Measurements from ENCODE around the gene RHNO1. TPM values are rescaled to one million over a fixed set of nuclear protein-coding genes. Genes with fewer than 3 reads are reported as not detected.

RHNO1 gene
- total RNA-seq, 1 experiment from 2014 or later: 42.0 TPM

- no peak overlapping the region for H3K4me3 ChIP-seq (ENCODE audit: low read length)
- no peak overlapping the region for H2AFZ ChIP-seq (ENCODE audit: low read length)
- no peaks in the 10 kb centered on the region for H3K4me1 ChIP-seq (ENCODE audit: insufficient read depth, low read length)
- peaks cover 29% of the 10 kb centered on the region for H3K36me3 ChIP-seq (ENCODE audit: low read depth, low read length)
- H4K20me1 ChIP-seq (ENCODE audit: low read length): no peaks in the 10 kb centered on the region
- POLR2A ChIA-PET (ENCODE audit: unreplicated experiment): no interaction called here
- TF ChIP-seq CTCF (conservative IDR thresholded peaks at IDR 0.05; ENCODE audit: low read depth, low read length) (no peak), EZH2phosphoT487 (IDR thresholded peaks at IDR 0.05; ENCODE audit: borderline replicate concordance, low read length) (no peak)
- CTCF ChIA-PET: no interaction called here
- no peak overlapping the region for H3K27ac ChIP-seq (ENCODE audit: low read length)
- H3K9me2 ChIP-seq (replicated peaks; ENCODE audit: low read length): no peaks in the 10 kb centered on the region
- no peaks in the 10 kb centered on the region for H3K9me3 ChIP-seq (ENCODE audit: low read length)
- intact Hi-C loops (cut with micrococcal nuclease): no loop called here
- DNase-seq (no peak), ATAC-seq (no peak)
- BruUV-seq (replicated peaks): no TSS peak
- H3K27me3 ChIP-seq (ENCODE audit: low read length): no peaks in the 10 kb centered on the region
- H3F3A ChIP-seq (ENCODE audit: low read length, unreplicated experiment): no peaks in the 10 kb centered on the region
- no peaks in the 10 kb centered on the region for H3K79me2 ChIP-seq (ENCODE audit: low read length)
- no peak overlapping the region for H3K4me2 ChIP-seq (ENCODE audit: low read length)
- H3K9ac ChIP-seq (ENCODE audit: low read length): no peak overlapping the region
Observed at GRCh38 chr12:2858334-2858733, 18.7 kb upstream of the RHNO1 start.

- no TSS peak for BruUV-seq (replicated peaks)
- intact Hi-C loops (cut with micrococcal nuclease): no loop called here
- CTCF ChIA-PET: no interaction called here
- Histone ChIP-seq H3K36me3 (ENCODE audit: low read depth, low read length) (peaks cover 31% of the 10 kb centered on the region), H3K4me2 (ENCODE audit: low read length) (no peak overlapping the region), H3K9me3 (ENCODE audit: low read length) (no peaks in the 10 kb centered on the region), H3K27ac (ENCODE audit: low read length) (no peak overlapping the region), H3K79me2 (ENCODE audit: low read length) (no peaks in the 10 kb centered on the region), H2AFZ (ENCODE audit: low read length) (no peak overlapping the region), H3K4me3 (ENCODE audit: low read length) (no peak overlapping the region), H4K20me1 (ENCODE audit: low read length) (no peaks in the 10 kb centered on the region), H3K9ac (ENCODE audit: low read length) (no peak overlapping the region), H3K9me2 (replicated peaks; ENCODE audit: low read length) (no peaks in the 10 kb centered on the region), H3K27me3 (ENCODE audit: low read length) (no peaks in the 10 kb centered on the region), H3K4me1 (ENCODE audit: insufficient read depth, low read length) (no peaks in the 10 kb centered on the region), H3F3A (ENCODE audit: low read length, unreplicated experiment) (no peaks in the 10 kb centered on the region)
- DNase-seq (no peak), ATAC-seq (no peak)
- POLR2A ChIA-PET (ENCODE audit: unreplicated experiment): no interaction called here
- TF ChIP-seq EZH2phosphoT487 (IDR thresholded peaks at IDR 0.05; ENCODE audit: borderline replicate concordance, low read length): no peak
- TF ChIP-seq CTCF (conservative IDR thresholded peaks at IDR 0.05; ENCODE audit: low read depth, low read length): no peak
- TF ChIP-seq EZH2 (IDR thresholded peaks at IDR 0.05; ENCODE audit: low read length, unreplicated experiment): no peak
Observed at GRCh38 chr12:2858944-2859421, 18.0 kb upstream of the RHNO1 start.

- no peaks in the 10 kb centered on the region for H3K79me2 ChIP-seq (ENCODE audit: low read length)
- no peak overlapping the region for H3K4me2 ChIP-seq (ENCODE audit: low read length)
- no peak overlapping the region for H3K4me3 ChIP-seq (ENCODE audit: low read length)
- CTCF ChIA-PET: no interaction called here
- H3F3A ChIP-seq (ENCODE audit: low read length, unreplicated experiment): no peaks in the 10 kb centered on the region
- no TSS peak for BruUV-seq (replicated peaks)
- H4K20me1 ChIP-seq (ENCODE audit: low read length): no peaks in the 10 kb centered on the region
- no peaks in the 10 kb centered on the region for H3K9me2 ChIP-seq (replicated peaks; ENCODE audit: low read length)
- H3K36me3 ChIP-seq (ENCODE audit: low read depth, low read length): peaks cover 42% of the 10 kb centered on the region
- intact Hi-C loops (cut with micrococcal nuclease): no loop called here
- H3K27me3 ChIP-seq (ENCODE audit: low read length): no peaks in the 10 kb centered on the region
- no peak overlapping the region for H3K9ac ChIP-seq (ENCODE audit: low read length)
- TF ChIP-seq CTCF (conservative IDR thresholded peaks at IDR 0.05; ENCODE audit: low read depth, low read length) (no peak), EZH2phosphoT487 (IDR thresholded peaks at IDR 0.05; ENCODE audit: borderline replicate concordance, low read length) (no peak), EZH2 (IDR thresholded peaks at IDR 0.05; ENCODE audit: low read length, unreplicated experiment) (no peak)
- no peak overlapping the region for H2AFZ ChIP-seq (ENCODE audit: low read length)
- DNase-seq: no peak
- H3K4me1 ChIP-seq (ENCODE audit: insufficient read depth, low read length): no peaks in the 10 kb centered on the region
- POLR2A ChIA-PET (ENCODE audit: unreplicated experiment): no interaction called here
- H3K9me3 ChIP-seq (ENCODE audit: low read length): no peaks in the 10 kb centered on the region
- H3K27ac ChIP-seq (ENCODE audit: low read length): no peak overlapping the region
- no peak for ATAC-seq
Observed at GRCh38 chr12:2860170-2860569, 16.9 kb upstream of the RHNO1 start.
